ENCODE results near the gene RNF40. TPM values are rescaled to one million over a fixed set of nuclear protein-coding genes. Genes with fewer than 3 reads are reported as not detected.
"Not testable (repeated sequence)": the region's sequence is repeated elsewhere in the genome, so short reads cannot be mapped to it uniquely, and the experiment has no call there.

RNF40 gene
- polyA plus RNA-seq, 1 donor: 40.2 TPM

GRCh38 chr16:30820952-30821421 is 58.9 kb downstream of the RNF40 start:
- no peak for DNase-seq (ENCODE audit: low read depth)

- not testable (repeated sequence) for DNase-seq (ENCODE audit: low read depth)
Measured at GRCh38 chr16:30821441-30821840, 59.3 kb downstream of the RNF40 start.

GRCh38 chr16:30821891-30822290 is 59.8 kb downstream of the RNF40 start:
- DNase-seq (ENCODE audit: low read depth): no peak

Other genes starting within 250 kb of the RNF40 start
- gene ZNF768, start 235.8 kb upstream of the RNF40 start, polyA plus RNA-seq (ENCODE audit: insufficient read length): 27.9 TPM
- 6.5 TPM for gene ZNF747, start 227.5 kb upstream of the RNF40 start, polyA plus RNA-seq (ENCODE audit: insufficient read length)
- gene ZNF764, start 203.9 kb upstream of the RNF40 start, polyA plus RNA-seq (ENCODE audit: insufficient read length): 6.2 TPM
- gene ZNF688, start 190.6 kb upstream of the RNF40 start, polyA plus RNA-seq (ENCODE audit: insufficient read length): 9.7 TPM
- 13.1 TPM for gene ZNF785, start 176.6 kb upstream of the RNF40 start, polyA plus RNA-seq (ENCODE audit: insufficient read length)
- 6.6 TPM for gene ZNF689, start 151.9 kb upstream of the RNF40 start, polyA plus RNA-seq (ENCODE audit: insufficient read length)
- 20.3 TPM for gene PRR14, start 111.4 kb upstream of the RNF40 start, polyA plus RNA-seq (ENCODE audit: insufficient read length)
- 33.8 TPM for gene FBRS, start 103.9 kb upstream of the RNF40 start, polyA plus RNA-seq (ENCODE audit: insufficient read length)
- 25.0 TPM for gene SRCAP, start 63.2 kb upstream of the RNF40 start, polyA plus RNA-seq (ENCODE audit: insufficient read length)
- 12.7 TPM for gene PHKG2, start 13.9 kb upstream of the RNF40 start, polyA plus RNA-seq (ENCODE audit: insufficient read length)
- 1.3 TPM for gene CFAP119, start 260 bp upstream of the RNF40 start, polyA plus RNA-seq (ENCODE audit: insufficient read length)
- 12.3 TPM for gene ZNF629, start 24.9 kb downstream of the RNF40 start, polyA plus RNA-seq (ENCODE audit: insufficient read length)
- gene BCL7C, start 131.8 kb downstream of the RNF40 start, polyA plus RNA-seq (ENCODE audit: insufficient read length): 29.0 TPM
- 12.8 TPM for gene CTF1, start 134.3 kb downstream of the RNF40 start, polyA plus RNA-seq (ENCODE audit: insufficient read length)
- gene FBXL19, start 161.2 kb downstream of the RNF40 start, polyA plus RNA-seq (ENCODE audit: insufficient read length): 10.9 TPM
- gene ORAI3, start 186.7 kb downstream of the RNF40 start, polyA plus RNA-seq (ENCODE audit: insufficient read length): 9.9 TPM
- gene SETD1A, start 195.4 kb downstream of the RNF40 start, polyA plus RNA-seq (ENCODE audit: insufficient read length): 11.9 TPM
- gene HSD3B7, start 222.9 kb downstream of the RNF40 start, polyA plus RNA-seq (ENCODE audit: insufficient read length): 8.9 TPM
- gene STX1B, start 248.3 kb downstream of the RNF40 start, polyA plus RNA-seq (ENCODE audit: insufficient read length): 1.9 TPM

Data from forelimb muscle (tissue), 1 donor.